H1 (cell line): ENCODE results near the gene MICU1.

ENCODE experiments used
- EZH2 ChIP-seq: fragments of 200-600 bp; sonication (generic); IDR thresholded peaks from 2 replicates; pipeline ENCODE4 v1.7.1; 2012; ENCODE audit warnings: low read depth, mild to moderate bottlenecking, moderate library complexity, low read length, inconsistent platforms; ENCODE audit not compliant: severe bottlenecking
- JUN ChIP-seq: IDR thresholded peaks from 2 replicates; pipeline ENCODE4 v1.6.1; 2011; ENCODE audit warnings: low read depth, mild to moderate bottlenecking, improper control_type of control experiment, low read length
- PHF8 ChIP-seq: fragments of 200-600 bp; sonication (generic); conservative IDR thresholded peaks from 2 replicates; pipeline ENCODE4 v1.7.1; 2012; ENCODE audit warnings: low read depth, mild to moderate bottlenecking, inconsistent platforms, low read length, moderate library complexity
- POLR2A ChIP-seq, 2 experiments: IDR thresholded peaks; 1 replicate in 1 of 2; 2 replicates in 1 of 2; pipeline ENCODE4 v1.6.1; 2011; ENCODE audit warnings: low read depth in 2 of 2, low read length in 2 of 2, mild to moderate bottlenecking in 2 of 2; ENCODE audit errors: control extremely low read depth in 1 of 2
- SRF ChIP-seq: IDR thresholded peaks from 2 replicates; pipeline ENCODE4 v1.6.1; 2011; ENCODE audit warnings: mild to moderate bottlenecking, low read depth, low read length, moderate library complexity
- TCF12 ChIP-seq: IDR thresholded peaks from 2 replicates; pipeline ENCODE4 v1.6.1; 2011; ENCODE audit warnings: low read depth, mild to moderate bottlenecking, low read length
- YY1 ChIP-seq: IDR thresholded peaks from 2 replicates; pipeline ENCODE4 v1.6.1; 2011; ENCODE audit warnings: low read depth, mild to moderate bottlenecking, low read length
- TF ChIP-seq, protein P1 (sequence below), 3 experiments: IDR thresholded peaks; 1 replicate in 2 of 3; 2 replicates in 1 of 3; pipeline versions ENCODE4 v1.5.1 to v1.6.1; 2011; ENCODE audit warnings: low read length in 3 of 3, mild to moderate bottlenecking in 3 of 3, inconsistent platforms in 2 of 3, low read depth in 1 of 3, moderate library complexity in 1 of 3; ENCODE audit not compliant: insufficient read depth in 1 of 3; ENCODE audit errors: control extremely low read depth in 1 of 3
- TF ChIP-seq, protein P2 (sequence below): IDR thresholded peaks from 2 replicates; pipeline ENCODE4 v1.6.1; 2012; ENCODE audit warnings: inconsistent platforms
- TF ChIP-seq, protein P3 (sequence below): IDR thresholded peaks from 2 replicates; pipeline ENCODE4 v1.6.1; 2012; ENCODE audit warnings: low read length, inconsistent platforms

DNA sequence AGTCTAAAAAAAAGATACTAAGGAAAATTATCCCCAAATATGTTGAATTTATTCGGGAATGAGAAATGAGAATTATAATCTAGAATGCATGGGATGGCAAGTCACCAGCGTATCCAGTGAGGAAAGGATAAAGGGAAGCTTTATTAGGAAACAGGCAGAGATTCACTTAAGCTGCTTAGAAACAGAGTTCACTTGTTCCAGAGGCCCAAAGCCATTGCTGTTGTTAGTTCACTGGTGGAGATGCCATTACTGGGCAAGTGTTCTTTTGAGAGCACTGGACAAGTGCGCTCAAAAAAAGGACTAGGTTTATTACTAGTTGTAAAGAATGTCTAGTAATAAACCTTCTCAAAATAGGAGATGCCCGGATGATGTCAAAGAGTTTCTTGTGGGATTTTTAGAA, 51.2 kb downstream of the MICU1 start:
- TF ChIP-seq SRF, result no peak
- no peak for TF ChIP-seq YY1
- TF ChIP-seq, protein P1, sequence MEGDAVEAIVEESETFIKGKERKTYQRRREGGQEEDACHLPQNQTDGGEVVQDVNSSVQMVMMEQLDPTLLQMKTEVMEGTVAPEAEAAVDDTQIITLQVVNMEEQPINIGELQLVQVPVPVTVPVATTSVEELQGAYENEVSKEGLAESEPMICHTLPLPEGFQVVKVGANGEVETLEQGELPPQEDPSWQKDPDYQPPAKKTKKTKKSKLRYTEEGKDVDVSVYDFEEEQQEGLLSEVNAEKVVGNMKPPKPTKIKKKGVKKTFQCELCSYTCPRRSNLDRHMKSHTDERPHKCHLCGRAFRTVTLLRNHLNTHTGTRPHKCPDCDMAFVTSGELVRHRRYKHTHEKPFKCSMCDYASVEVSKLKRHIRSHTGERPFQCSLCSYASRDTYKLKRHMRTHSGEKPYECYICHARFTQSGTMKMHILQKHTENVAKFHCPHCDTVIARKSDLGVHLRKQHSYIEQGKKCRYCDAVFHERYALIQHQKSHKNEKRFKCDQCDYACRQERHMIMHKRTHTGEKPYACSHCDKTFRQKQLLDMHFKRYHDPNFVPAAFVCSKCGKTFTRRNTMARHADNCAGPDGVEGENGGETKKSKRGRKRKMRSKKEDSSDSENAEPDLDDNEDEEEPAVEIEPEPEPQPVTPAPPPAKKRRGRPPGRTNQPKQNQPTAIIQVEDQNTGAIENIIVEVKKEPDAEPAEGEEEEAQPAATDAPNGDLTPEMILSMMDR (IDR thresholded peaks at IDR 0.05; ENCODE audit: control extremely low read depth in 1 of 3, insufficient read depth in 1 of 3, low read depth in 1 of 3, low read length in 3 of 3), result no peak
- TF ChIP-seq, protein P2, sequence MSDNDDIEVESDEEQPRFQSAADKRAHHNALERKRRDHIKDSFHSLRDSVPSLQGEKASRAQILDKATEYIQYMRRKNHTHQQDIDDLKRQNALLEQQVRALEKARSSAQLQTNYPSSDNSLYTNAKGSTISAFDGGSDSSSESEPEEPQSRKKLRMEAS, result no peak
- no peak for TF ChIP-seq EZH2
- TF ChIP-seq JUN, result no peak
- TF ChIP-seq TCF12, result no peak
- no peak for TF ChIP-seq PHF8
- TF ChIP-seq POLR2A (IDR thresholded peaks at IDR 0.05; ENCODE audit: control extremely low read depth in 1 of 2, low read depth in 2 of 2, low read length in 2 of 2), result no peak
- TF ChIP-seq, protein P3, sequence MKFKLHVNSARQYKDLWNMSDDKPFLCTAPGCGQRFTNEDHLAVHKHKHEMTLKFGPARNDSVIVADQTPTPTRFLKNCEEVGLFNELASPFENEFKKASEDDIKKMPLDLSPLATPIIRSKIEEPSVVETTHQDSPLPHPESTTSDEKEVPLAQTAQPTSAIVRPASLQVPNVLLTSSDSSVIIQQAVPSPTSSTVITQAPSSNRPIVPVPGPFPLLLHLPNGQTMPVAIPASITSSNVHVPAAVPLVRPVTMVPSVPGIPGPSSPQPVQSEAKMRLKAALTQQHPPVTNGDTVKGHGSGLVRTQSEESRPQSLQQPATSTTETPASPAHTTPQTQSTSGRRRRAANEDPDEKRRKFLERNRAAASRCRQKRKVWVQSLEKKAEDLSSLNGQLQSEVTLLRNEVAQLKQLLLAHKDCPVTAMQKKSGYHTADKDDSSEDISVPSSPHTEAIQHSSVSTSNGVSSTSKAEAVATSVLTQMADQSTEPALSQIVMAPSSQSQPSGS, result no peak
